ENCODE measurements around the gene EXOSC10. TPM values are rescaled to one million over a fixed set of nuclear protein-coding genes. Genes with fewer than 3 reads are reported as not detected.
"Not testable (repeated sequence)": the region's sequence is repeated elsewhere in the genome, so short reads cannot be mapped to it uniquely, and the experiment has no call there.

Gene EXOSC10
- total and polyA plus RNA-seq, 12 donors, result 25.5 to 107 (median 41.1) TPM

- 29 to 91% (median 79%) methylated on average over 1 to 16 of the region's 16 CpGs for WGBS, 4 donors
- DNase-seq, result no peak
- no peak for TF ChIP-seq POLR2A (IDR thresholded peaks at IDR 0.05)
- TF ChIP-seq, protein P1, sequence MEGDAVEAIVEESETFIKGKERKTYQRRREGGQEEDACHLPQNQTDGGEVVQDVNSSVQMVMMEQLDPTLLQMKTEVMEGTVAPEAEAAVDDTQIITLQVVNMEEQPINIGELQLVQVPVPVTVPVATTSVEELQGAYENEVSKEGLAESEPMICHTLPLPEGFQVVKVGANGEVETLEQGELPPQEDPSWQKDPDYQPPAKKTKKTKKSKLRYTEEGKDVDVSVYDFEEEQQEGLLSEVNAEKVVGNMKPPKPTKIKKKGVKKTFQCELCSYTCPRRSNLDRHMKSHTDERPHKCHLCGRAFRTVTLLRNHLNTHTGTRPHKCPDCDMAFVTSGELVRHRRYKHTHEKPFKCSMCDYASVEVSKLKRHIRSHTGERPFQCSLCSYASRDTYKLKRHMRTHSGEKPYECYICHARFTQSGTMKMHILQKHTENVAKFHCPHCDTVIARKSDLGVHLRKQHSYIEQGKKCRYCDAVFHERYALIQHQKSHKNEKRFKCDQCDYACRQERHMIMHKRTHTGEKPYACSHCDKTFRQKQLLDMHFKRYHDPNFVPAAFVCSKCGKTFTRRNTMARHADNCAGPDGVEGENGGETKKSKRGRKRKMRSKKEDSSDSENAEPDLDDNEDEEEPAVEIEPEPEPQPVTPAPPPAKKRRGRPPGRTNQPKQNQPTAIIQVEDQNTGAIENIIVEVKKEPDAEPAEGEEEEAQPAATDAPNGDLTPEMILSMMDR (IDR thresholded peaks at IDR 0.05), result no peak
- Histone ChIP-seq H3K27me3 (no peaks in the 10 kb centered on the region), H3K4me3 (no peak overlapping the region), H3K4me1 (replicated peaks in 1 of 2) (no peaks in the 10 kb centered on the region), H3K9me3 (replicated peaks in 1 of 3) (no peaks in the 10 kb centered on the region), H3K36me3 (replicated peaks in 1 of 2) (no peaks in the 10 kb centered on the region), H3K27ac (no peak overlapping the region)
- intact Hi-C loops (cut with DNase I), result loop anchor here in 1 of 2 donors (10.0 kb wide), 1 partner anchor 601 kb away; no protein-coding TSS in a partner anchor
Observed at GRCh38 chr1:11044086-11044848, 55.4 kb downstream of the EXOSC10 start.

DNA sequence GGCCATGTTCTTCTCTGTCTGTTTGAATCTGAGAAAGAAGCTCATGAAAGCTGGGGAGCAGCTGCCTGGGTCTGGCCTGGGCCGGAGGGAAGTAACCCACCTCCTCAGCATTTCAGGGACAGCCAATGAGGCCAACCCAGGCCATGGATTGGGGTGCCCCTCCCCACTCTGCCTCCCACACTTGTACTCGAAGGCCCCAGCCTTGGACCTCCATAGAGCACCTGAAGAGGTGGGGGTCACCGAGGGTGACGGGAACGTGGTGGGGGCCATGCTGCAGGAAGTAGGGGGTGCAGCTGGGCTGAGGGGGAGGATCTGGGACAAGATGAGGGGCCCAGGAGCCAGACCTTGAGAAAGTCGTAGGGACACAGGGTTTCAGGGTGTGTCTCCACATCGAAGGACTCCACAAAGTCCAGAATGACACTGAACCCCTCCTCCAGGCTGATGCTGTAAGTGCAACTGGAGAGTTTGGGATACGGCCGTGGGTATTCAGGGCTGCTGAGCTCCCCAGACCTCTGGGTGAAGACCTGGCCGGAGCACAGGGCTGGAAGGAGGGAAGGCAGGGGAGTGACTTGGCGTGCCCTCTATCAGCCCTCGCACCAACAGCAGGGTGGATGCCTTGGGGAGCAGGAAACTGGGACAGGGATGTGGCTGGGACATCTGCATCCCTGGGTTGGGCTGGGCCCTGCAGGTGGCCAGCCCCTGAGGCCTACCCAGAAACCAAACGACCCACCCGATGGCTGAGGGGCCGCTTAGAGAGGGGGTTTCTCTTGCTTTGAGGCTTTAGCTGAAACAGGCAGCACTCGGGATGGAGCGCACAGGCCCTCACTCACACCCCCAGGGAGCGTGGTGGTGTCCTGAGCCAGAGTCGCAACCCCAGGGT is 56.4 kb downstream of the EXOSC10 start:
- Histone ChIP-seq H3K27me3 (no peaks in the 10 kb centered on the region), H3K9me3 (replicated peaks in 1 of 3) (no peaks in the 10 kb centered on the region), H3K36me3 (replicated peaks in 1 of 2) (no peaks in the 10 kb centered on the region), H3K27ac (no peak overlapping the region), H3K4me1 (replicated peaks in 1 of 2) (no peaks in the 10 kb centered on the region), H3K4me3 (no peak overlapping the region)
- intact Hi-C loops (cut with DNase I), result loop anchor here in 1 of 2 donors (10.0 kb wide), 1 partner anchor 602 kb away; no protein-coding TSS in a partner anchor
- DNase-seq, result peak in 1 of 7 donors; percentile 17
- 80 to 87% (median 82%) methylated on average over 11 to 19 of the region's 19 CpGs for WGBS, 4 donors
- no peak for TF ChIP-seq POLR2A (IDR thresholded peaks at IDR 0.05)
- TF ChIP-seq, protein P1 (IDR thresholded peaks at IDR 0.05), result no peak

DNA sequence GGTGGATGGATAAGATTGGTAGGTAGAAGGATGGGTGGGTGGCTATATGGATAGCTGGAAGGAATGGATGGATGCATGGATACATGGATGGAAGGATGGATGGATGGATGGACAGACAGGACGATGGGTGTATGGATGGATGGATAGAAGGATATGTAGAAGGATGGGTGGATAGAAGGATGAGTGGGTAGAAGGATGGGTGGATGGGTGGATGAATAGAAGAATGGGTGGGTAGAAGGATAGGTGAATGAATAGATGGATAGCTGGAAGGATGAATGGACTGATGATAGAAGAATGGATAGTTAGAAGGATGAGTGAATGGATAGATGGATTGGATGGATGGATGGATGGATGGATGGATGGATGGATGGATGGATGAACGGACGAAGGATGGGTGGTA is 57.6 kb downstream of the EXOSC10 start:
- intact Hi-C loops (cut with DNase I), result loop anchor here in 1 of 2 donors (10.0 kb wide), 1 partner anchor 603 kb away; no protein-coding TSS in a partner anchor
- 75 to 82% (median 78%) methylated on average over 3 of the region's 3 CpGs for WGBS, 4 donors
- no peaks in the 10 kb centered on the region for H3K9me3 ChIP-seq (replicated peaks in 1 of 3)
- no peak for TF ChIP-seq POLR2A (IDR thresholded peaks at IDR 0.05)
- TF ChIP-seq, protein P1 (IDR thresholded peaks at IDR 0.05), result no peak
- no peak overlapping the region for H3K4me3 ChIP-seq
- no peak for DNase-seq
- H3K27ac ChIP-seq, result no peak overlapping the region
- no peaks in the 10 kb centered on the region for H3K36me3 ChIP-seq (replicated peaks in 1 of 2)
- H3K27me3 ChIP-seq, result no peaks in the 10 kb centered on the region
- no peaks in the 10 kb centered on the region for H3K4me1 ChIP-seq (replicated peaks in 1 of 2)

DNA sequence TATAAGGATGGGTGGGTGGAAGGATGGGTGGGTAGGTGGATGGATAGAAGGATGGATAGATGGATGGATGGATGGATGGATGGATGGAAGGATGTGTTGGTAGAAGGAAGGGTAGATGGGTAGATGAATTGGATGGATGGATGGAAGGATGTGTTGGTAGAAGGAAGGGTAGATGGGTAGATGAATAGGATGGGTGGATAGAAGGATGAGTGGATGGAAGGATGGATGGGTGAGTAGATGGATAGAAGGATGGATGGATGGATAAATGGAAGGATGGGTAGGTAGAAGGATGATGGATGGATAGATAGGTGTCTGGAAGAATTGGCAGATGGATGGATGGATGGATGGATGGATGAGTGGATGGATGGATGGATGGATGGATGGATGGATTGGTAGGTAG is 58.6 kb downstream of the EXOSC10 start:
- Histone ChIP-seq H3K27ac (no peak overlapping the region), H3K27me3 (no peaks in the 10 kb centered on the region), H3K36me3 (replicated peaks in 1 of 2) (no peaks in the 10 kb centered on the region), H3K4me1 (replicated peaks in 1 of 2) (no peaks in the 10 kb centered on the region), H3K4me3 (no peak overlapping the region), H3K9me3 (replicated peaks in 1 of 3) (no peaks in the 10 kb centered on the region)
- intact Hi-C loops (cut with DNase I), result loop anchor here in 1 of 2 donors (10.0 kb wide), 1 partner anchor 604 kb away; no protein-coding TSS in a partner anchor
- no peak for DNase-seq
- no peak for TF ChIP-seq POLR2A (IDR thresholded peaks at IDR 0.05)
- TF ChIP-seq, protein P1 (IDR thresholded peaks at IDR 0.05), result no peak

GRCh38 chr1:11040105-11040429 is 59.6 kb downstream of the EXOSC10 start:
- H3K27me3 ChIP-seq; H3K9me3 ChIP-seq (replicated peaks in 1 of 3); H3K27ac ChIP-seq; H3K4me1 ChIP-seq (replicated peaks in 1 of 2); H3K4me3 ChIP-seq; H3K36me3 ChIP-seq (replicated peaks in 1 of 2): not testable (repeated sequence)
- intact Hi-C loops (cut with DNase I), result loop anchor here in 1 of 2 donors (10.0 kb wide), 1 partner anchor 605 kb away; no protein-coding TSS in a partner anchor
- DNase-seq, result peak in 1 of 7 donors; percentile 6
- 79 to 88% (median 83%) methylated on average over 7 of the region's 7 CpGs for WGBS, 4 donors

Data from adrenal gland (tissue), 12 donors.